GM19351 (cell line): ENCODE results near the gene CAMP.
"Not testable (repeated sequence)": the region's sequence is repeated elsewhere in the genome, so short reads cannot be mapped to it uniquely, and the experiment has no call there.

Experiments used
- ATAC-seq: cut with Tn5 transposase; IDR thresholded peaks from one replicate; pipeline ENCODE4 v1.9.1; 2021; ENCODE audit warnings: mild to moderate bottlenecking, moderate library complexity; ENCODE audit not compliant: unreplicated experiment

The CAMP gene

DNA sequence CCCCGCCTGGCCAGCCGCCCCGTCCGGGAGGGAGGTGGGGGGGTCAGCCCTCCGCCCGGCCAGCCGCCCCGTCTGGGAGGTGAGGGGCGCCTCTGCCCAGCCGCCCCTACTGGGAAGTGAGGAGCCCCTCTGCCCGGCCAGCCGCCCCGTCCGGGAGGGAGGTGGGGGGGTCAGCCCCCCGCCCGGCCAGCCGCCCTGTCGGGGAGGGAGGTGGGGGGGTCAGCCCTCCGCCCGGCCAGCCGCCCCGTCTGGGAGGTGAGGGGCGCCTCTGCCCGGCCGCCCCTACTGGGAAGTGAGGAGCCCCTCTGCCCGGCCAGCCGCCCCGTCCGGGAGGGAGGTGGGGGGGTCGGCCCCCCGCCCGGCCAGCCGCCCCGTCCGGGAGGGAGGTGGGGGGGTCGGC, 11.5 kb upstream of the CAMP start:
- not testable (repeated sequence) for ATAC-seq

DNA sequence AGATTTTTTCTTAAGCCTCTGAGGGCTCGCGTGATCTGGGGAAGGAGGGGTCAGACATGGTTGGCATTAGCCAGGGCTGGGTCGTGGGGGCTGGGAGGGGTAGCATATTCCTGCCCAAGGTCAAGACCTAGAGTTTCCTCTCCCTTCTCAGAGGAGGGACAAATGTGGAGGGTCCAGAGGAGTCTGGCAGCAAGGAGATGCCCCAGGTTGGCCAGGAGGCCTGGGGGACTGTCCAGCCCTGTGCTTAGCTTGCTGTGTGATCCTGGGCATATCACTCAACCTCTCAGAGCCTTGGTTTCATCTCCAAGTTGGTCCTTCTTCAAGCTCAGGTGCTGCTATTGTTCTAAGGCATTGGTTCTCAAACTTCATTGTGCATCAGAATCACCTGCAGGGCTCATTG, 9.1 kb upstream of the CAMP start:
- ATAC-seq, result no peak

DNA sequence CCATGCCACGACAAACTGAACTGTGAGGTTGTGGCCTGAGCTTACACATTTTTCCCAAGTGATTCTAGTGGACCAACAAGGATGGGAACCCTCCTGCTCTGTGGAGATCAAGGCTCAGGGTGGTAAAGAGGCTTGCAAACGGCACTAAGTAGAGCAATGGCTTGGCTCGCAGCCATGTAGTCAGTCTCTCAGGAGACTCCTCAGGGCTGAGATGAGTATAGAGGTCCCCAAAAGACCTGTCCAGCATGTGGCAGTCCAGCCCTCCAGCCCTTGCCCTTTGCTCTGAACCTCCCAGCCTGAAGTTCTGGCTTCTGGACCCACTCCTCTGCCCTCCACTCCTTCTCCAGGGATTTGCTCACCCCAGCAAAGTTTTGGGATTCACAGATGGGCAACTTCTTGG, 8.3 kb upstream of the CAMP start:
- no peak for ATAC-seq

DNA sequence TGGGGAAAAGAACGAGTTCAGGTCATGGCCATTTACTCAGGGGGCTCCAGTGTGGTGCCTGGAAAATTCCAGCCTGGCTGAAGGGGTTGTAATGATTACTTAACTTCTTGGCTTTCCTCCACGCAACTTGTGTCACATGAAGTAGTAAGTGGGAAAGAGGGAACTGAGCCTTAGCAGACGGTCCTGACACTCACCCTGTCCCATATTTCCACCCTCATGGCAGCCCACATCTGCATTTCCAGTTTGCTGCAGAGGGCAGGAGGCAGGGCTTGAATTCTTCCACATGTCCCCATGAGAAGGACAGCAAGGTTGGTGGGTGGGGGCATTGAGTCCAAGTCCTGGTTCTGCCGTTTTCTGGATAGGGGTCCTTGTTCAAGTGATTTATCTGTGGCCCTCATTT, 7.8 kb upstream of the CAMP start:
- no peak for ATAC-seq

DNA sequence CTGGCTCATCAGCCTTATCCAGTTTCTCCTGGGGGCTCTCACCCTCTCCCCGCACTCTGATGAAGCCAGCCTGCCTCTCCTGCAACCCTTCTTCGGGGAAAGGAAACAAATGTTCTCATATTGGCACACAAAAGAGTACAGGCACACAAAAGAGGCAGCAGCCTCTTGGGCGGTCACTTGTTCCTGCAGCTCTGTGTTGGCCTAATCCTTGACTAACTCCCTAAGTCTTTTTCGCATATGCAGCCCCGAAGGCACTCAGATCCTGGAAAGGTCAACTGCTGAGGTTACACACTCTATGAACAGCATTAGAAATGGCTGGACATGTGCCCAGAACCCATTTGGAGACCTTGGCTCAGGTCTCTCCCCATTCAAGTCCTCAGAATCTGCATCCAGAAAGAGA, 7.4 kb upstream of the CAMP start:
- no peak for ATAC-seq

DNA sequence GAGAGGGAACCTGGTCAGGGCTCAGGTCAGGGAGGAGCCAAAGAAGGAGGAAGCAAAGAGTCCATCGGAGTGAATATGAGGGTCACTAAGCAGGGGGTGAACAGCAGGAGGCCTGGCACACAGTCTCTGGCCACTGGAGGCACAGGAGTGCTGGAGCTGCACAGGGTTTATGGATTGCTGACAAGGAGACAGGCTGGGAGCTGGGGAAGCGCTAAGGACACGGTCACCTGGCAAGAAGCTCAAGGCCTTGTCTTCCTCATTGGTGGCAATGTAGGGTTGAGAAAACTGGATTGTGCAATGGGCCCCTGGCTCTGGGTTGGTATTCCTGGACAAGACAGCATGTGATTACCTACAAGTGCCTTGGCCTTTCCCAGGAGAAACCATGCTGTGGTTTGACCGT, 5.8 kb upstream of the CAMP start:
- ATAC-seq, result no peak

DNA sequence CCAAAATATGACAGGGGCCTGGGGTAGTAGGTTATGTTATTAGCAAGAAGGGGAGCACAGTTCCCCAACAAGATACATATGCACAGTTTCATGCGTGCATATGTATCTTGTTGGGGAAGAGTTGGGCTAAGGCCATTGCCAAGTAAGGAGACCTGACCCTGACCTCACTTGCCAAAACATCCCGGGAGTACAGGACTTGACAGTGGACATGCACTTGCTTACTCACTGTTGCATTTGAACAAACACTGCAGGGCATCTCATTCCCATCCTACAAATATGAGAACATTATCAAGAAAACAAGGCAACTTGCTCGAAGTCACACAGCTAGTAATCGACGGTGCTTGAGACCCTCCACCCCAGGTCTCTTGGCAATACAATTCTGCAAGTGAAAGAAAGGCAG, 4.8 kb upstream of the CAMP start:
- no peak for ATAC-seq

DNA sequence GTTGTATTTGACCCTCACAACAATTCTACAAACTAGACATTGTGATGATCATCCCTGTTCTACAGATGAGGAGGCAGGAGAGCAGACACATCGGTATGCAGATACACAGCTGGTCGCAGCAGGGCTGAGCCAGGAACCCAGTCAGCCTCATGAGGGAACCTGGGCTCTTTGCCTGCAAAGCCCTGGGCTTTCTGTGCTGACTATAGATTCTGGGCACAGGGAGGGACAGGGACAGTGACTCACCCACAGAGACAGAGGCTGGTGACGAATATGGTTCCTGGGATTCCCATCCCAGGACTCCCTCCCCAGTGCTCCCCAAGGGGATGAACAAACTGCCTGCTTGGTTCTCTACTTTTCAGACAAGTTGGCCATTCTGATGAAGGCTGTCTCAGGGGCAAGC, 3.8 kb upstream of the CAMP start:
- ATAC-seq, result no peak

DNA sequence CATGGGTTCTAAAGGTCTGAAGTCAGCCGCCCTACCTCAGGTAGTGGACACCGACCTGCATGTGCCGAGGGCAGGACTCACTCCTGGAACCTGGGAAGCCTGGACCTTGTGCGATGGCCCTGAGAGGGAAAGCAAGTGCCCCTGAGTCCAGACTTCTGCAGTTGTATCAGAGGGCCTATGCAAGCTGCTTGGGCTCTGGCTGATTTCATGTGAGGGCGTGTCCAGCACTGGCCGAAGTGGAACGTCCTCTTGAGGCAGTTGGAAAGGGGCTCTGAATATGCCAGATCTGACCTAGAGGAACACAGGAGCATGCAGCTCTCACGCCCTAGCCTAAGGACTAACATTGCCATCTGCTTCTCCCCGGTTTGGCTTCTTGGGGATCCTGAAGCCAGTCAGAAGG, 2.5 kb upstream of the CAMP start:
- ATAC-seq, result no peak

DNA sequence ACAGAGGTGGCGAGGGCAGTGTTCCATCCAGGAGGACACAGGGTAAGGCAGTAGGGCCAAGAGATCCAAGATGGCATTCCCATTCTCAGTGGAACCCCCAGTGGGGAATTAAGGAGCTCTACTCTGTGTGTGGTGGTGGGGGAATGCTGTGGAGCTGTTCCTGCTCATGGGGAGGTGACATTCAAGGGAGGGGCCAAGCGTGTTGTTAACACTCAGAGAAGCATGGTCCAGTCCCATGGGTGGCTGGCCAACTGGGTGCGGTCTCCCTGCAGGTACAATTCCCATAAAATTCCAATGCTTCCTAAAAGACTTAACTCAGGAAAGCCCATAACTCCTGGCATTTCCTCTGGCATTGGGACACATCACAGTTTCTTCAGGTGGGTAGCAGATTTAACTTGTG, 2.3 kb downstream of the CAMP start:
- no peak for ATAC-seq

DNA sequence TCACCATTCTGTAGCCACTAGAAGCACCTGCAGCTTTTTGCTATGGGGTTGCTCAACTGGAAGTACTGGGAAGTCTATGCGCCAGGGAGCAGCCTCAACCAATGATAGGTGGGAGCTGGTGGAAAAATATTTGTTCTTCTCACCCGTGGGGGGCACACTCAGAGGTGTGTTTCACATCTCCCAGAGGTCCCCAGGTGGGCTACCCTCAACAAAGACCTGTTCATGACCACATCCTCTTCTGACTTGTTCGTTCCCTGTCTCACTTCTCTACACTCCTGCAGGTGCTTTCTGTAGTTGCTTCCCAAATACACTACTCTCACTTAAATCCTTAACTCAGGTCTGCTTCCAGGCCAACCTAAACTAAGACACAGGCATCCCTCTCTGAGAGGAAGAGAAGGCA, 3.6 kb downstream of the CAMP start:
- no peak for ATAC-seq

DNA sequence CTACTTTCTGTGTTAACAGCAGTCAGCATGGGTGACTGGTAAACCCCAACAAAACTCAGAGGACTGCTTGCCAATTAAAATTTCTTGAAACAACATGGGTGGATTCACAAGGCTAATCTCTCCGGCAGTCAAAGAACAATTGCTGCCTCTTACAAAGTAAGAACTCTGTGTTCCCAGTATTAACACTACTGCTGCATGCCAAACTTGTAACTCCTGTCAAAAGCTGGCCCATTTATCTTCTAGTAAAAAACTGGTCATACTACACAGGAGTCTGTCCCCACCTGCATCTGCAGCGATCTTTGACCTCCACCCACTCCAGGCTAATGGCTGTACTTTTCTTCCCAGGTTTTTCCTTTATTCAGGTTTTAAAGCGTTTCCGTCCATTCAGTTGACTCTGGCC, 8.9 kb downstream of the CAMP start:
- ATAC-seq, result no peak

DNA sequence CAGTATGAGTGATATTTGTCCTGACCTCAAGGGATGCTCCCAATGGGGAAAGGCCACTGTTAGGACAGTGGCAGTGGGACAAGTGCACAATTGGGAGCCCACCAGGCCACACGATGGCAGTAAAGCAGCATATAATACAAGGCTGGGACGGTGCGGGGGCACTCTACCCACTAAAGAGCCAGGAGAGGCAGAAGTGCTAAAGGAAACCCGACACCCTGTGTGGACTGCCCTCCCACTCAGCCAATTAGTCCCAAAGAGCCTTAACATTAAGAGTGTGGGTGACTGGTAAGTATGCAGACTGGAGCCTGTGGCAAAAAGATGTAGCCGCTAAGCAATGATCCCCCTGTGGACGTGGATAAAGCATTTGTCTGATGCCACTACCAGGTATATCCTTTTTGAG, 9.4 kb downstream of the CAMP start:
- ATAC-seq, result peak; percentile 69

DNA sequence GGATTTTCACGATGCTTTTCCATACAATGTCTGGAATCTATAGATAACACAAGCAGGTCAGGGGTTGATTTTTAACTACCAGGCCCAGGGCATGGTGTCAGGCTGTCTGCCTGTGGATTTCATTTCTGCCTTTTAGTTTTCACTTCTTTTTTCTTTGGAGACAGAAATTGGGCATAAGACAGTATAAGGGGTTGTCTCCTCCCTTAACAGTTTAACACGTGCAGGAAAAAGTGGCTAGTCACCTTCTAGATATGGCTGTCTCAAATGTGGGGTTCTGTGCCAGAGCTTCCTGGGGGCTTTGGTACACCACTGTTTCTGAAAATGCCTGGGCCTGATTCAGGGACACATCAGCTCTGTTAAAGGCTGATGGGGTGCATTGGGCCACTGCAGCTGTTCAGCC, 10.2 kb downstream of the CAMP start:
- no peak for ATAC-seq

DNA sequence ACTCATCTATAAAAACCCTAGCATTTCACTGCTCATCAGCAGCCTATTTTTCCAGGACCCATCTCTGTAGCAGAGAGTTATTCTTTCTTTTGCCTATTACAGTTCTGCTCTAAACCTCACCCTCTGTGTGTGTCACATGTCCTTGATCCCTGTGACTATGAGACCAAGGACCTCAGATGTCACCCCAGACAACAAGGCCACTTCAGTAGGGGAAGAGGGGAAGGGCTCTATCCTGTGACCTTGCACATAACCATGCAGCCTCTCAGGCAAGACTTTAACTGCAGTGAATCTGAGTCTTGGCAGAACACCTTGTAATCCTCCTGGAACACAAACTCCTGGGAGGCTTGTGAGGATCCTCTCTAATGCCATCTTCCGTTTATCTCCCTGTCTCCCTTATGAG, 13.2 kb downstream of the CAMP start:
- no peak for ATAC-seq

DNA sequence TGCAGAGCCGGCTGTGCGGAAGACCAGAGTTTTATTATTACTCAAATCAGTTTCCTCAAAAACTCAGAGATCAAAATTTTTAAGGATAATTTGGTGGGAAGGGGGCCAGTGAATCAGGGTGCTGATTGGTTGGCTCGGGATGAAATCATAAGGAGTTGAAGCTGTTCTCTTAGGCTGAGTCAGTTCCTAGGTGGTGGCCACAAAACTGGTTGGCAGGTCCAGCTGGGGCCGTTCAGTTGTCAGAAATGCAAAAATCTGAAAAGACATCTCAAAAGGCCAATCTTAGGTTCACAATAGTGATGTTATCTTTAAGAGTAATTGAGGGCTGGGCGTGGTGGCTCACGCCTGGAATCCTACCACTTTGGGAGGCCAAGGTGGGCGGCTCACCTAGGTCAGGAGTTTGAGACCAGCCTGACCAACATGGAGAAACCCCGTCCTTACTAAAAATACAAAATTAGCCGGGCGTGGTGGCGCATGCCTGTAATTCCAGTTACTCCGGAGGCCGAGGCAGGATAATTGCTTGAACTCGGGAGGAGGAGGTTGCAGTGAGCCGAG, 15.3 kb downstream of the CAMP start:
- no peak for ATAC-seq

DNA sequence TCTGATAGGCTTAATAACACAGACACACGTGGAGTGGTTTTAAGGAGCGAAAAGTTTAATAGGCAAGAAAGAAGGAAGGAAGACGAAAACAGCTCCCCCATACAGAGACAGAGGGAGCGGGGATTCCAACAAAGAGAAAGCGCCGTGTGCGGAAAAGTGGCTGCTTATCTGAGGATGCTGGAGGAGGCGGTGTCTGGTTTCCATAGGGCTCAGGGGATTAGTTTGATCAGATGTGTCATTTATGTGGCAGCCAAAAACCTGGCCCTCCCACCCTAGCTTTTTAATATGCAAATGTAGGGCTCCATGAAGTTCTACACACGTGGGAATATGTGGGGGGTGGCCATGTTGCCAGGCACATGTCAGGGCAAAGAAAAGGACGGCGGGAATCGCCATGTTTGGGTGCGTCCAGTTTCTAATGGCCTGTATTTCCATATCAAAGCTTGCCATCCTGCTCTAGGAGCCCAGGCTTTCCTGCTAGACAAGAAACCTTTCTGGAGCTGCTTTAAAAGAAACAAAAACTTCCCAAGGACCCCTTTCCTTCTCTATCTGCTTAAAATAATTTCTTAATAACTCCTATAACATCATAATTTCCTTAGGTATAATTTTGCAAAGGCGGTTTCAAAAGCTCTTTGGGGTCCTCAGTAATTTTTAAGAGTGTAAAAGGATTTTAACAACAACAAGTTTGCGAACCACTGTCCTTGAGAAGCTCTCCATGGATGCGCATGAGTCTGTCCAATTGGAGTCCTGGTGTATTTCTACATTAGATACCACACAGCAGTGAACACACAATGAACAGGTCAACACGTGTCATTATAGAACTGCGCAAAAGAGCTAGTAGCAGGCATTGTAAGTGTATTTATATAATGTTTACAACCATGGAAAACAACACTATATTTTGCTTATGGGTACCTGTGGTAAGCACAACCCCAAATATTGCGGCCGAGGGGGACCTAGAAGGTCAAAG, 17.0 kb downstream of the CAMP start:
- ATAC-seq, result peak; percentile 3

DNA sequence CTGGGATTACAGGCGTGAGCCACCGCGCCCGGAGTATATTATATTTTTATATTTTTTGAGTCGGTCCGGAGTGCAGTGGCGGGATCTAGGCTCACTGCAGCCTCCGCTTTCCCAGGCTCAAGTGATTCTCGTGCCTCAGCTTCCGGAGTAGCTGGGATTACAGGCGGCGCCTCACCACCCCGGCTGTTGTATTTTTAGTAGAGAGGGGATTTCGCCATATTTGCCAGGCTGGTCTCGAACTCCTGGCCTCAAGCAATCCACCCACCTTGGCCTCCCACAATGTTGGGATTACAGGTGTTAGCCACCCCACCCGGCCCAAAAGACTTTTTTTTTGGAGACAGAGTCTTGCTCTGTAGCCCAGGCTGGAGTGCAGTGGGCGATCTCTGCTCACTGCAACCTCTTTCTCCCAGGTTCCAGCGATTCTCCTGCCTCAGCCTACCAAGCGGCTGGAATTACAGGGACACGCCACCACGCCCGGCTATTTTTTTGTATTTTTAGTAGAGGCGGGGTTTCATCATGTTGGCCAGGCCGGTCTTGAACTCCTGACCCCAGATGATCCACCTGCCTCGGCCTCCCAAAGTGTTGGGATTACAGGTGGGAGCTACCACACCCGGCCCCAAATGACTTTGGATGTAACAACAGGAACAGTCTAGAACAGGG, 18.6 kb downstream of the CAMP start:
- no peak for ATAC-seq

DNA sequence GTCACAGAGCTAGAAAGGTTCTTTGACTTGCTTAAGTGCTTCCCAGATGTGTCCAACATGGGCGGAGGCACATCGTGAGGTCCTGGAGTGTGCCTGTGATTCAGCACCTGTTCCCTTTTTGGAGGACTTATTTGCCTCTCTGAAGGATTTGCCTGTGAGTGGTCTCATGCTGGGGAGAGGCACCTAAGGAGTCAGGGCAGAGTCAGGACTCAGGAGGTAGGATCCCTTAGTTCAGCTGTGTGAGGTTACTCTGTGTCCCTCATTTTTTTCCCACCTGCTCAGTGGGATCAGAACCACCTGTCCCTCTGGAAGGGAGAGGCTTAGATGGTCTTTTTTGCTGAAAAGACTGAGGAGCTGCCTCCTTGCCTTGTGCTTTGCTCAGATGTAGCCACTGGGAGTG, 20.6 kb downstream of the CAMP start:
- ATAC-seq, result no peak

DNA sequence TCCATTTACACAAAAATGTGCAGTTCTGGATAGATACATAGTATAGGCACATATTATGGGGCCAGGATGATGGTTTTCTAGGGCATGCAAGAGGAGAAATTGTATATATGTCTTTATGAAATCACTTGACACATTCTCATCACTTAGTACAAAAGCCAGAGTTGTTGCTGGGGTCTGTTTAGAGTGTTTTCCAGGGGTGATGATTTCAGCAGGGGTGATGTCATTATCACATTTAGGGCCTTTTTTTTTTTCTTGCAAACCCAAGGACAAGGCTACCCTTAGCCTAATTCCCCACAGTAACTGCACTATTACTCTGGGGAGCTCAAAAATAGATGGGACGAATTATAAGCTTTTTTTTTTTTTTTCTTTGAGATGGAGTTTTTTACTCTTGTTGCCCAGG, 21.2 kb downstream of the CAMP start:
- no peak for ATAC-seq

DNA sequence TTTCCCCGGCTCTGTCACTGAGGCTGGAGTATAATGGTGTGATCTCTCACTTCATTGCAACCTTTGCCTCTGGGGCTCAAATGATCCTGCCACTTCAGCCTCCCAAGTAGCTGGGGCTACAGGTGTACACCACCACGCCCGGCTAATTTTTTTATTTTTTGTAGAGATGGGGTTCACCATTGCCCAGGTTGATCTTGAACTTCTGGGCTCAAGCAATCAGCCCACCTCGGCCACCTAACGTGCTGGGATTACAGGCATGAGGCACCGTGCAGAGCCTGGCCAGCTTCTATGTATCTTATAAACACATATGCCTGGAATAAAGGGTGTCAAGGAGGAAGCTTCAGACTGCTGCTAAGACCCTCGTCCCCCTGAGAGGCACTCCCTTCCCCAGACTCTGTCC, 21.8 kb downstream of the CAMP start:
- ATAC-seq, result no peak

DNA sequence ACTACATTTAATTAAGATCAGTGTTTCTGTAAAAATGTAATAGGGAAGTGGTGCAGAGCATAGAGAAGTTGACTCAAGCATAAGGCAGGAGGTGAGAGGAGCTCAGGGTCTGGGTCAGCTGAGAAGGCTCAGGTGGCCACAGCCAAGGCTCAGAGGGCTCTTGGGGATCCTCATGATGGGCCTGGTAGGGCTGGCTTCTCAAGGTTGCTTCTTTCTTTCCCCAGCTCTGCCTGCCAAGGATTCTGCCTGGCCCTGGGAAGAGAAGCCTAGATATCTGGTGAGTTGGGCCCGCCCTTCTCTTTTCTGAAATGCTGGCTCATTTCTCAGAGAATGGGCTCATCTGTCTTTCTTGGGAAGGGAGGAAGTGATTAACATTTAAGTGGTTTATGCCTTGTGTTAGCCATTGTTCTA, 24.1 kb downstream of the CAMP start:
- ATAC-seq, result no peak
